Cerebellar nuclear complex (tissue), 1 donor: ENCODE data around the gene CTNNA1.

Source experiments
- DNase-seq, 2 experiments: peaks; one replicate each; lab custom pipeline; 2025; lab: John Stamatoyannopoulos, UW

The CTNNA1 gene

GRCh38 chr5:138967791-138968448, 214.7 kb downstream of the CTNNA1 start:
- DNase-seq = no peak

- no peak for DNase-seq
Measured at GRCh38 chr5:138968601-138969000, 215.4 kb downstream of the CTNNA1 start.

- no peak for DNase-seq
Measured at GRCh38 chr5:138969323-138970002, 216.2 kb downstream of the CTNNA1 start.

- DNase-seq = no peak
Measured at GRCh38 chr5:138972230-138972629, 219.0 kb downstream of the CTNNA1 start.

- DNase-seq = no peak
Measured at GRCh38 chr5:138972836-138973235, 219.6 kb downstream of the CTNNA1 start.

- peak in 1 of 2 experiments; percentile 3 for DNase-seq
Measured at GRCh38 chr5:138974227-138975063, 221.2 kb downstream of the CTNNA1 start.

GRCh38 chr5:138975098-138975847, 222.0 kb downstream of the CTNNA1 start:
- DNase-seq = no peak

- no peak for DNase-seq
Measured at GRCh38 chr5:138978080-138978479, 224.9 kb downstream of the CTNNA1 start.

GRCh38 chr5:138978581-138978980, 225.4 kb downstream of the CTNNA1 start:
- no peak for DNase-seq

- DNase-seq = no peak
Measured at GRCh38 chr5:138979684-138980280, 226.6 kb downstream of the CTNNA1 start.

GRCh38 chr5:138980441-138980840, 227.2 kb downstream of the CTNNA1 start:
- no peak for DNase-seq

- no peak for DNase-seq
Measured at GRCh38 chr5:138981131-138981530, 227.9 kb downstream of the CTNNA1 start.

GRCh38 chr5:138981586-138981985, 228.4 kb downstream of the CTNNA1 start:
- no peak for DNase-seq

- DNase-seq = no peak
Measured at GRCh38 chr5:138983984-138984383, 230.8 kb downstream of the CTNNA1 start.
